HepG2 (cell line): ENCODE measurements around the gene BTG4.

Experiments used
- CTCF ChIP-seq: sonication (generic); formaldehyde crosslinking; IDR thresholded peaks from 2 replicates; pipeline ENCODE4 v1.5.0; 2020; ENCODE audit warnings: mild to moderate bottlenecking, missing genetic modification reagents, moderate library complexity
- EZH2 ChIP-seq: conservative IDR thresholded peaks from 2 replicates; pipeline ENCODE4 v1.6.1; 2012; ENCODE audit warnings: mild to moderate bottlenecking, low read depth, low read length, moderate library complexity
- HNRNPH1 ChIP-seq: fragments of 200-400 bp; formaldehyde crosslinking; optimal IDR thresholded peaks from 2 replicates; pipeline ENCODE3; 2017; ENCODE audit warnings: mild to moderate bottlenecking, low read depth, low read length
- MAX ChIP-seq: IDR thresholded peaks from 2 replicates; pipeline ENCODE4 v1.6.1; 2012; ENCODE audit warnings: inconsistent platforms
- POGK ChIP-seq: sonication (generic); formaldehyde crosslinking; conservative IDR thresholded peaks from 2 replicates; pipeline ENCODE4 v1.8.0; 2022; ENCODE audit warnings: mild to moderate bottlenecking, moderate library complexity, missing genetic modification reagents
- RBFOX2 ChIP-seq: fragments of 200-400 bp; formaldehyde crosslinking; IDR thresholded peaks from 2 replicates; pipeline ENCODE4 v1.6.1; 2017; ENCODE audit warnings: low read depth, mild to moderate bottlenecking, low read length
- ZFP37 ChIP-seq: sonication (generic); formaldehyde crosslinking; IDR thresholded peaks from 2 replicates; pipeline ENCODE4 v1.4.0; 2020; ENCODE audit warnings: missing genetic modification reagents, borderline replicate concordance
- ZNF3 ChIP-seq: IDR thresholded peaks from 2 replicates; pipeline ENCODE4 v1.7.0; 2017; ENCODE audit warnings: inconsistent platforms

GRCh38 chr11:111462329-111462728, 49.9 kb downstream of the BTG4 start:
- no peak for TF ChIP-seq HNRNPH1
- no peak for TF ChIP-seq EZH2
- no peak for TF ChIP-seq CTCF
- no peak for TF ChIP-seq MAX
- TF ChIP-seq ZFP37 (CRISPR knock-in tag) = no peak
- TF ChIP-seq ZNF3 = no peak
- TF ChIP-seq POGK (CRISPR knock-in tag) = no peak
- no peak for TF ChIP-seq RBFOX2
